ENCODE data around the gene ARHGAP33.

ARHGAP33 gene

GRCh38 chr19:35741203-35741515 is 34.2 kb upstream of the ARHGAP33 start:
- 0 to 4% methylated on average over 4 to 5 of the region's 12 CpGs for WGBS, 2 experiments (ENCODE audit: insufficient coverage in 2 of 2)
- Histone ChIP-seq H3K9me3 (ENCODE audit: control insufficient read depth, low read length) (no peaks in the 10 kb centered on the region), H3K4me1 (ENCODE audit: control insufficient read depth, insufficient read depth, low read length, poor library complexity, severe bottlenecking) (peaks cover 13% of the 10 kb centered on the region), H3K36me3 (ENCODE audit: control insufficient read depth, insufficient read depth, low read length) (peaks cover 42% of the 10 kb centered on the region), H3K4me3 (ENCODE audit: extremely low read depth, insufficient read depth, low read length, poor library complexity, severe bottlenecking) (peak overlapping the region; percentile 56), H3K27ac (ENCODE audit: low read depth, low read length, severe bottlenecking) (peak overlapping the region; percentile 89)

GRCh38 chr19:35742121-35742724 is 33.1 kb upstream of the ARHGAP33 start, which contains the start of gene IGFLR1:
Gene IGFLR1, minus strand, starts transcription at chr19:35742452. Its CDS starts 1,272 bp downstream, at chr19:35741180.
- no peaks in the 10 kb centered on the region for H3K9me3 ChIP-seq (ENCODE audit: control insufficient read depth, low read length)
- WGBS, 2 experiments (ENCODE audit: insufficient coverage in 2 of 2): 93 to 96% methylated on average over 7 to 9 of the region's 9 CpGs
- H3K4me1 ChIP-seq (ENCODE audit: control insufficient read depth, insufficient read depth, low read length, poor library complexity, severe bottlenecking): peaks cover 19% of the 10 kb centered on the region
- H3K4me3 ChIP-seq (ENCODE audit: extremely low read depth, insufficient read depth, low read length, poor library complexity, severe bottlenecking): peak within 1 kb of the TSS; percentile 56
- peaks cover 34% of the 10 kb centered on the region for H3K36me3 ChIP-seq (ENCODE audit: control insufficient read depth, insufficient read depth, low read length)
- H3K27ac ChIP-seq (ENCODE audit: low read depth, low read length, severe bottlenecking): peak within 1 kb of the TSS; percentile 10

DNA sequence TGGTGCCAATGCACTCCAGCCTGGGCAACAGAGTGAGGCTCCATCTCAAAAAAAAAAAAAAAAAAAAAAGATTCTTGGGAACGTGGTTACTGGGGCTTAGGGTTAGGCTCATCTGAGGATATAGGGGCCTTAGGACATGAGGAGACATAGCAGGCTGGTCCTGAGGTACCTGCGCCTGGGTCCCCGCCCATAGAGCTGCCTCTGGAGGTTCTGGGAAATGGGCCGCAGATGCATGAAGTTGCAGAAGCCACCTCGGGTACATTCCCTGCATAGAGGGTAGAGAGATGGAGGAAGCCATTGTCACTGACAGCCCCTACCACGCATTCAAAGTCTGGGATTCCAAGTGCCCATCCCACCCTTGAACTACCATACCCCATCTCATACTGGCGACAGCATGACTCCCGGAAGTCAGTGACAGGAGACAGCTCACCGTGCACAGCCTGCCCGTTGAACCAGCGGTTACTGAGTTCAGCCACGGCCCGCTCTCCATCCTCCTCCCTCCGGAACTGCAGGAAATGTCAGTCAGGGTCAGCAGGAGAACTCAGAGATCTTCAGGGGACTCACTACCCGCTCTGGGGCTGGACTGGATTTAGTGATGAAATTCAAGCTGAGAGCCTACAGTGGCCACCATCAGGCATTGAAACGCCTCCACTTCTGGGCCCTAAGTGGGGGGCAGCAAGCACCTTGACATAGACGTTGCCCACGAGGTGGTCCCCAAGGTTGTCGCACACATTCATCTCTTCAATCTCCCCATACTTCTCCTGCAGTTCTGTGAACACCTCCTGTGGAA is 31.5 kb upstream of the ARHGAP33 start:
- WGBS, 2 experiments (ENCODE audit: insufficient coverage in 2 of 2): 93 to 95% methylated on average over 11 to 16 of the region's 19 CpGs
- peak overlapping the region; percentile 97 for H3K4me3 ChIP-seq (ENCODE audit: extremely low read depth, insufficient read depth, low read length, poor library complexity, severe bottlenecking)
- peaks cover 20% of the 10 kb centered on the region for H3K36me3 ChIP-seq (ENCODE audit: control insufficient read depth, insufficient read depth, low read length)
- H3K9me3 ChIP-seq (ENCODE audit: control insufficient read depth, low read length): no peaks in the 10 kb centered on the region
- no peak overlapping the region for H3K27ac ChIP-seq (ENCODE audit: low read depth, low read length, severe bottlenecking)
- peaks cover 19% of the 10 kb centered on the region for H3K4me1 ChIP-seq (ENCODE audit: control insufficient read depth, insufficient read depth, low read length, poor library complexity, severe bottlenecking)

DNA sequence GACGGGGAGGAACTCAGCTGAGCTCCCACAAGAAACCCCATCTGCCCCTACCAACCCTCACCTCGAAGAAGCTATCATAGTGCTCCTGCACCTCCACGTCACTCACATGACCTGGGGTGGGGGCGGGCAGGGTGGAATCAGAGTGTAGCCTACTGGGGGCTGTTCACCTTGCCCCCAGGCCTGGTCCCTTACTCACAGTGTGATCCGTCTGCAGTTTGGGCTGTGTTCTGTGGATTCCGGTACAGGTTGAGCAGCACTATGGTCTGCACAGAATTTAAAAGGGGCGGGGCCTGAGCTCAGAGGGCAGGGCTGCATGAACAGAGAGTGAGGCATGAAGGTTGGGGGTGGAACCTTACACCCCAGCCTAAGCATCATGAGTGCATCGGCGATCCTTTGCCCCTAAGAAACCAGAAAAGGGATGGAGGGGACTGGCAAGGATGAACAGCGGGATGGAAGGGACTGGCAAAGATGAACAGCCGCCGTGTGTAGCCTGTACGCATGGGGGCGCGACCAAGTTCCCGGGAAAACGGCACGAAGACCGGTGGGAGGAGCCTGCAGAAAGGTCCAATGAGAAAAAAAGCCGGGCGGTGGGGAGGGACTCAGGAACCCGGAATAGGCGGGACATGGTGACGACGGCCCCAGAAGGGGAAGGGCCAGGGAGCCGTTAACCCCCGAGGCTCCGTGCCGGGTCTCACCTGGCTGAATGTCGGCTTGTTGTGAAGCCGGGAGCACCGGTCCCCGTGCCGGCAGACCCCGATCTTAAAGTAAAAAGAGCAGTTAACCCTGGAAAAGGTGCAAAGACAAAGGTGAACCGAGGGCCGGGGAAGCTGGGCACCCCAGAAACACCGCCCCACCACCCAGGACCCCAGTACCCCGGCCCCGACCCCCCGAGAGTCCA is 30.7 kb upstream of the ARHGAP33 start:
- H3K9me3 ChIP-seq (ENCODE audit: control insufficient read depth, low read length): no peaks in the 10 kb centered on the region
- H3K27ac ChIP-seq (ENCODE audit: low read depth, low read length, severe bottlenecking): peak overlapping the region; percentile 100
- peaks cover 16% of the 10 kb centered on the region for H3K4me1 ChIP-seq (ENCODE audit: control insufficient read depth, insufficient read depth, low read length, poor library complexity, severe bottlenecking)
- peak overlapping the region; percentile 97 for H3K4me3 ChIP-seq (ENCODE audit: extremely low read depth, insufficient read depth, low read length, poor library complexity, severe bottlenecking)
- WGBS, 2 experiments (ENCODE audit: insufficient coverage in 2 of 2): 10 to 12% methylated on average over 32 to 40 of the region's 41 CpGs
- H3K36me3 ChIP-seq (ENCODE audit: control insufficient read depth, insufficient read depth, low read length): peaks cover 14% of the 10 kb centered on the region

DNA sequence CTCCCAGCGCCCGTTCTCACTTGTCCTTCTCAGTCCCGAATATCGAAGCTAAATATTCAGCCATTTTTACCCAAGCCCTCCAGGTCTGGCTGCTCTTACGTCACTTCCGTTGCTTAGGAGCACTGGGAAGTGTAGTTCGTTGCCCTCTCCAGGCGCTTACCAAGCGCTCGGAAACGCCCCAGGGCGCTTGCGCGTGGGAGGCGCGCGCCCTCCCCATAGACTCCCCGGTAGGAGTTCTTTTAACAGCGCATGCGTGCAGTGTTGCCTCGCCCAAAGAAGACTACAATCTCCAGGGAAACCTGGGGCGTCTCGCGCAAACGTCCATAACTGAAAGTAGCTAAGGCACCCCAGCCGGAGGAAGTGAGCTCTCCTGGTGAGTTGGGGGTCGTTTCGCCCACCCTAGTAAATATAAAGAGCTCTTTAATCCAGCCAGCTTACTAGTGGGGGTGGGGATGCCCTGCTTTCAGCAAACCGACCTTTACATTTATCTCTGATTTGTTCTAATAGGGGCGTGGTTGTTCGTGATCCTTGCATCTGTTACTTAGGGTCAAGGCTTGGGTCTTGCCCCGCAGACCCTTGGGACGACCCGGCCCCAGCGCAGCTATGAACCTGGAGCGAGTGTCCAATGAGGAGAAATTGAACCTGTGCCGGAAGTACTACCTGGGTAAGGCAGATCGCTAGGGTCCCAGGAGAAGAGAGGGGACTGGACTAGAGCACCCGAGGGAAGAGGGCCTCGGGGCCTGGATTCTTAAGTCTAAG is 29.9 kb upstream of the ARHGAP33 start, which contains the start of the genes PSENEN and U2AF1L4:
PSENEN (plus strand) TSS at position 324 of the 759 bp plus-strand sequence; CDS start at position 604, 280 bp downstream.
U2AF1L4 (minus strand) TSS at position 91 of the 759 bp plus-strand sequence; CDS start at position 64, 27 bp downstream.
- H3K36me3 ChIP-seq (ENCODE audit: control insufficient read depth, insufficient read depth, low read length): peaks cover 14% of the 10 kb centered on the region
- H3K27ac ChIP-seq (ENCODE audit: low read depth, low read length, severe bottlenecking): peak within 1 kb of the TSS; percentile 100
- 1 to 2% methylated on average over 29 to 31 of the region's 40 CpGs for WGBS, 2 experiments (ENCODE audit: insufficient coverage in 2 of 2)
- peaks cover 13% of the 10 kb centered on the region for H3K4me1 ChIP-seq (ENCODE audit: control insufficient read depth, insufficient read depth, low read length, poor library complexity, severe bottlenecking)
- peak within 1 kb of the TSS; percentile 97 for H3K4me3 ChIP-seq (ENCODE audit: extremely low read depth, insufficient read depth, low read length, poor library complexity, severe bottlenecking)
- no peaks in the 10 kb centered on the region for H3K9me3 ChIP-seq (ENCODE audit: control insufficient read depth, low read length)

GRCh38 chr19:35746087-35746462 is 29.3 kb upstream of the ARHGAP33 start:
- Histone ChIP-seq H3K36me3 (ENCODE audit: control insufficient read depth, insufficient read depth, low read length) (peaks cover 14% of the 10 kb centered on the region), H3K4me1 (ENCODE audit: control insufficient read depth, insufficient read depth, low read length, poor library complexity, severe bottlenecking) (peaks cover 13% of the 10 kb centered on the region), H3K27ac (ENCODE audit: low read depth, low read length, severe bottlenecking) (no peak overlapping the region), H3K9me3 (ENCODE audit: control insufficient read depth, low read length) (no peaks in the 10 kb centered on the region), H3K4me3 (ENCODE audit: extremely low read depth, insufficient read depth, low read length, poor library complexity, severe bottlenecking) (peak overlapping the region; percentile 97)
- WGBS, 2 experiments (ENCODE audit: insufficient coverage in 2 of 2): 20 to 30% methylated on average over 4 of the region's 4 CpGs

- peaks cover 17% of the 10 kb centered on the region for H3K36me3 ChIP-seq (ENCODE audit: control insufficient read depth, insufficient read depth, low read length)
- 93 to 99% methylated on average over 3 to 5 of the region's 5 CpGs for WGBS, 2 experiments (ENCODE audit: insufficient coverage in 2 of 2)
Measured at GRCh38 chr19:35746531-35746930, 28.8 kb upstream of the ARHGAP33 start.

GRCh38 chr19:35748106-35749020 is 27.0 kb upstream of the ARHGAP33 start, which contains the start of gene LIN37:
Gene LIN37, plus strand, starts transcription at chr19:35748576. Its CDS starts 149 bp downstream, at chr19:35748725.
- WGBS, 2 experiments (ENCODE audit: insufficient coverage in 2 of 2): 1 to 3% methylated on average over 27 to 32 of the region's 45 CpGs
- Histone ChIP-seq H3K4me1 (ENCODE audit: control insufficient read depth, insufficient read depth, low read length, poor library complexity, severe bottlenecking) (peaks cover 7% of the 10 kb centered on the region), H3K36me3 (ENCODE audit: control insufficient read depth, insufficient read depth, low read length) (peaks cover 30% of the 10 kb centered on the region), H3K4me3 (ENCODE audit: extremely low read depth, insufficient read depth, low read length, poor library complexity, severe bottlenecking) (peak within 1 kb of the TSS; percentile 93), H3K27ac (ENCODE audit: low read depth, low read length, severe bottlenecking) (no peak within 1 kb of the TSS), H3K9me3 (ENCODE audit: control insufficient read depth, low read length) (no peaks in the 10 kb centered on the region)

More at GRCh38 chr19:35746531-35746930, 28.8 kb upstream of the ARHGAP33 start:
- peaks cover 13% of the 10 kb centered on the region for H3K4me1 ChIP-seq (ENCODE audit: control insufficient read depth, insufficient read depth, low read length, poor library complexity, severe bottlenecking)
- peak overlapping the region; percentile 97 for H3K4me3 ChIP-seq (ENCODE audit: extremely low read depth, insufficient read depth, low read length, poor library complexity, severe bottlenecking)
- H3K27ac ChIP-seq (ENCODE audit: low read depth, low read length, severe bottlenecking): no peak overlapping the region
- no peaks in the 10 kb centered on the region for H3K9me3 ChIP-seq (ENCODE audit: control insufficient read depth, low read length)

DNA sequence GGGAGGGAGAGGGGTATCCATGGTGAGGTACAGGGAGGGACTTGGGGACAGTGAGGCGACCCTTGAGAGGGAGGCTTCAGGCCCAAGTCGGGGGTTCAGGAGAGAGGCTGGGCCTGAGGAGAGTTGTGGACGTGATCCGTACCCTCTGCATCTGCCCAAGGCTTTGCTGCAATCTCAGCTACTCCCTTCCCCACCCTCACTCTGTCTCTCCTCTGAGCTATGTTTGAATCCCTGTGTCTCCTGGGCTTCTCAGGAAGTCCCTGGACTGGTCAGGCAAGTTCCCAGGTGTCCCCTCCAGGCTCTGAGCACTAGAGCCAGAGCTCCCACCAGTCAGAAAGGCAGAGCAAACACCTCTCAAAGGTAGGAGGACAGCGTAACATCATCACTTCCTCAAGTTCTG is 25.2 kb upstream of the ARHGAP33 start:
- Histone ChIP-seq H3K4me1 (ENCODE audit: control insufficient read depth, insufficient read depth, low read length, poor library complexity, severe bottlenecking) (peaks cover 7% of the 10 kb centered on the region), H3K9me3 (ENCODE audit: control insufficient read depth, low read length) (no peaks in the 10 kb centered on the region), H3K4me3 (ENCODE audit: extremely low read depth, insufficient read depth, low read length, poor library complexity, severe bottlenecking) (no peak overlapping the region), H3K27ac (ENCODE audit: low read depth, low read length, severe bottlenecking) (no peak overlapping the region), H3K36me3 (ENCODE audit: control insufficient read depth, insufficient read depth, low read length) (peaks cover 42% of the 10 kb centered on the region)
- whole genome bisulfite sequencing, 2 experiments (ENCODE audit: insufficient coverage in 2 of 2): 93 to 100% methylated on average over 1 to 5 of the region's 5 CpGs
